GM12892 (cell line): Measurements from ENCODE around the gene TYW3.
"Not testable (repeated sequence)": the region's sequence is repeated elsewhere in the genome, so short reads cannot be mapped to it uniquely, and the experiment has no call there.

Source experiments
- DNase-seq: peaks from one replicate; pipeline ENCODE4 v3.0.0; 2011; ENCODE audit not compliant: insufficient read length
- FAIRE-seq: peaks from 2 replicates; lab custom pipeline; 2011; peaks lifted over from hg19 to GRCh38; lab: Jason Lieb, UNC
- POLR2A ChIP-seq: IDR thresholded peaks from 2 replicates; pipeline ENCODE4 v1.6.1; 2011; ENCODE audit warnings: low read depth, low read length, control low read depth
- POLR2AphosphoS5 ChIP-seq: IDR thresholded peaks from 2 replicates; pipeline ENCODE4 v1.6.1; 2011; ENCODE audit warnings: low read depth, low read length, control low read depth
- TAF1 ChIP-seq: IDR thresholded peaks from 2 replicates; pipeline ENCODE4 v1.6.1; 2011; ENCODE audit warnings: low read depth, mild to moderate bottlenecking, control low read depth, low read length, borderline replicate concordance

TYW3 gene

DNA sequence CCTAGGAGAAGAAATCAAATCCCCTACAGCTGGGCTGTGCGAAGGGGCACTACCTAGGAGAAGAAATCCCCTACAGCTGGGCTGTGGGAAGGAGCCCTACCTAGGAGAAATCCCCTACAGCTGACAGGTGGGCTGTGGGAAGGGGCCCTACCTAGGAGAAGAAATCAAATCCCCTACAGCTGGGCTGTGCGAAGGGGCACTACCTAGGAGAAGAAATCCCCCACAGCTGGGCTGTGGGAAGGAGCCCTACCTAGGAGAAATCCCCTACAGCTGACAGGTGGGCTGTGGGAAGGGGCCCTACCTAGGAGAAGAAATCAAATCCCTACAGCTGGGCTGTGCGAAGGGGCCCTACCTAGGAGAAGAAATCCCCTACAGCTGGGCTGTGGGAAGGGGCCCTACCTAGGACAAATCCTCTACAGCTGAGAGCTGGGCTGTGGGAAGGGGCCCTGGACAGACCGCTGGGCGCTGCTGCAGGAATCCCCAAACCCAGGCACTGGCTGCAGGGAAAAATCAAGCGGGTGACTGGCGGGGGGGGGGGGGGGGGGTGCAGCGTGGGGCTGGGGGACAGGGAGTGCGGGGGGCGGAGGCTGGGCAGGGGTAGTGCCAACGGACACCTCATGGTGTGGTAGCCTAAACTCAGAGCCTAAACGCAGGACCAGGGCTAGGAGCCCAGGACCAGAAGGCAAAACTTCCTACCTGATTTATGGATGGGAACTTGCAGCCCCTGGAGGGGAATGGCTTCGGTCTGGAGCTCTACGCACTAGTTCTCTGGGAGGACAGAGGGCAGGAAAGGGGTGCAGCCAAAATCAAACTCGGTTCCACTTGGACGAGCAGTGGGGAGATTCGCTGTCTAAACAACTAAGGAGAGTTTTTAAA is 643 bp upstream of the TYW3 start:
- DNase-seq (peak; percentile 14), FAIRE-seq (peak; percentile 80)
- peak; percentile 36; the same call in 1 of the 2 replicates for TF ChIP-seq POLR2AphosphoS5

DNA sequence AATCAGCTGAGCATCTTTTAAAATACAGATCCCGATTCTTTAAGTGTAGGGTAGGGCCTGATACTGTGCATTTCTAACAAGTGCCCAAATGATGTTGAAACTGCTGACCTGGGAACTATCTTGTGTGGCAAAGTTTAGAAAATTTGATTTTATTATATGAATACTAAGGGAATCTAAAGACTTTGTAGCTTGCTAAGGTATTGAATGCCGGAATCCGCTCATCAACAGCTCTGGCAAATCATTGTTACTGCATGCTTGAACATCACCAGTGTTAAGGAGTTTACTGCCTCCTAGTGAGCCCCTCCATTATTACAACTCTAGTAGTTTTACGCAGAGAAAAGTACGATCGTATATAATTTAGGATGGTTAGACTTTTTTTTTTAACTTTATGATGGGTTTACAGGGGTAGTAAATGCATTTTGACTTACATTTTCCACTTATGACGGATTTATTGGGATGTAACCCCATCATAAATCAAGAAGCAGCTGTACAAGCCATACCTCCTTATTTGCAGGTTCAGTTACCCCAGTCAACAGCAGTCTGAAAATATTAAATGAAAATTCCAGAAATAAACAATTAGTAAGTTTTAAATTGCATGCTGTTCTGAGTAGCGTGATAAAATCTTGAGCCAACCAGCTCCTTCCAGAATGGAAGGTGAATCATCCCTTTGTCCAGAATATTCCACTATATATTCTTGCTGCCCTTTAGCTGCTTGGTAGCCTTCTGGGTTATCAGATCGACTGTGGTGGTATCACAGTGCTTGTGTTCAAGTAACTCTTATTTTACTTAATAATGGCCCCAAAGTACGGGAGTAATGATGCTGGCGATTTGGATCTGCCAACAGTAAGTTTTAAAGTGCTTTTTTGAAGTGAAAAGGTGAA is 892 bp downstream of the TYW3 start:
- TF ChIP-seq POLR2A (no peak), POLR2AphosphoS5 (no peak), TAF1 (no peak)
- FAIRE-seq (peak; percentile 86), DNase-seq (no peak)

DNA sequence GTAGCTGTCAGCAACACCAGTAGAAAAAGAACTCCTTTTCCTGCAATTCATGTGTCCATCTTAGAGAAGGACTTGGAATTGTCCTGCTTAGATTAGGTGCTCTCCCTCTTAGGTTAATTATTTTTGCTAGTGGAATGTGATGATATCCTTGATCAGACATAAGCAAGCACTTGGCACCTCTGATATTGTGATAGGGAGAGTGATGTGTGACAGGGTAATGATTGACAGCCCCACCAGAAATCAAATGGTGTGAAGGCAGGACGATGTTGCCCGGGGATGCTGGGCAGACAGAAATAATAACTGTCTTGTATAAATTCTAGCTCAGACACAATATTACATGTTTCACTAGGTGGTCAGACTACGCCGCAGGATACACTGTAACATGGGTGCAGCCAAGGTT is 4.4 kb downstream of the TYW3 start:
- no peak for DNase-seq
- TF ChIP-seq POLR2AphosphoS5 (no peak), POLR2A (no peak), TAF1 (no peak)

DNA sequence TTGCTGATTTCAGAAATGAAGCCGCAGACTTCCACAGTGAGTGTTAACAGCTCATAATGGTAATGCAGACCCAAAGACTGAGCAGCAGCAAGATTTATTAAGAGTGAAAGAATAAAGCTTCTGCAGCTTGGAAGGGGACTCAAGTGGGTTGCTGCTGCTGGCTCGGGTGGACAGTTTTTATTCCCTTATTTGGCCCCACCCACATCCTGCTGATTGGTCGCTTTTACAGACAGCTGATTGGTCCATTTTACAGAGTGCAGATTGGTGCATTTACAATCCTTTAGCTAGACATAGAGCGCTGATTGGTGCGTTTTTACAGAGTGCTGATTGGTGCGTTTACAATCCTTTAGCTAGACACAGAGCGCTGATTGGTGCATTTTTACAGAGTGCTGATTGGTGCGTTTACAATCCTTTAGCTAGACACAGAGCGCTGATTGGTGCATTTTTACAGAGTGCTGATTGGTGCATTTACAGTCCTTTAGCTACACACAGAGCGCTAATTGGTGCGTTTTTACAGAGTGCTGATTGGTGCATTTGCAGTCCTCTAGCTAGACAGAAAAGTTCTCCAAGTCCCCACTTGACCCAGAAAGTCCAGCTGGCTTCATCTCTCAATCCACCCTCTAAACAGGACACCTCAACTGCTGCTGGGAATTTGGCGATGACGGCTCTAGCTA is 7.5 kb downstream of the TYW3 start:
- not testable (repeated sequence) for DNase-seq, FAIRE-seq

More for the DNA sequence above, 4.4 kb downstream of the TYW3 start:
- no peak for FAIRE-seq

DNA sequence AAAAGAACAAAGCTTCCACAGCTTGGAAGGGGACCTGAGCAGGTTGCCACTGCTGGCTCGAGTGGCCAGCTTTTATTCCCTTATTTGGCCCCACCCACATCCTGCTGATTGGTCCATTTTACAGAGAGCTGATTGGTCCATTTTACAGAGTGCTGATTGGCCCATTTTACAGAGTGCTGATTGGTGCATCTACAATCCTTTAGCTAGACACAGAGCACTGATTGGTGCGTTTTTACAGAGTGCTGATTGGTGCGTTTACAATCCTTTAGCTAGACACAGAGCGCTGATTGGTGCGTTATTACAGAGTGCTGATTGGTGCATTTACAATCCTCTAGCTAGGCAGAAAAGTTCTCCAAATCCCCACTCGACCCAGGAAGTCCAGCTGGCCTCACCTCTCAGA is 12.3 kb downstream of the TYW3 start:
- FAIRE-seq, DNase-seq: not testable (repeated sequence)

DNA sequence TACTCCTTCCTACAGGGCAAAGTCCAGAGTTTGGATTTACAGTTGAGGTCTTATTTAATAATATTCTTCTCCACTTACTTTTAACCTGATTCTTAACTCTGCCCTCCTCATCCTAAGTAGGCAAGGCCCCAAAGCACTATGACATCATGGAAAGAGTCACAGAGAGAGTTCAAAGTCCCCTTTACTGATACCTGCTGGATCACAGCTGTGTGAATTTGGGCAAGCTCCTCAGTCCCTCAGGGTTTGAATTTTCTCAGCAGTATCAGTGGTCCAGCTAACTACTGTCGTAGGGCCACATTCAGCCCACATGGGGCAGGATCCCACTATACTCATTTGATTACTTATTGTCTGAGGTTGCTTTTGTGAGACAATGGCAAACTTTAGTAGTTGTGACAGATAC is 16.0 kb downstream of the TYW3 start:
- TF ChIP-seq POLR2AphosphoS5 (no peak), TAF1 (no peak), POLR2A (no peak)
- FAIRE-seq (no peak), DNase-seq (no peak)

DNA sequence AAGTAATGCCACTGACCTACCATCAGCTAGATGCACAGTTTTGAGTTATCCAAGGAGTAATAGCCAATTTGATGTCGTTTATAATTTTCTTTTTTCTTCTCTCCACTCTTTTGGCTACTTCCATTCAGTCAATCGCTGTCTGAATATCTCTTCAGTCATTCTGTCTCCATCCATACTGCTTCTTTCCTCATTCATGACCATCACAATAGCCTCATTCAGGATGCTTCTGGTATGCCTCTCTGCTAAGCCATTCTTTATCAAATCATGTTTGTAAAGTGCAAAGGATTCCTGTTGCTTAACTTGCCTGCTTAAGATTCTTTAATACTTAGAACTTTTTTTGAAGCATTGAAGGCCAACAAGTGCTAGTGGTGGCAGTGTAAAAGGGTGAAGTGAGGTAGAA is 20.2 kb downstream of the TYW3 start:
- TF ChIP-seq POLR2A (no peak), TAF1 (no peak), POLR2AphosphoS5 (no peak)

DNA sequence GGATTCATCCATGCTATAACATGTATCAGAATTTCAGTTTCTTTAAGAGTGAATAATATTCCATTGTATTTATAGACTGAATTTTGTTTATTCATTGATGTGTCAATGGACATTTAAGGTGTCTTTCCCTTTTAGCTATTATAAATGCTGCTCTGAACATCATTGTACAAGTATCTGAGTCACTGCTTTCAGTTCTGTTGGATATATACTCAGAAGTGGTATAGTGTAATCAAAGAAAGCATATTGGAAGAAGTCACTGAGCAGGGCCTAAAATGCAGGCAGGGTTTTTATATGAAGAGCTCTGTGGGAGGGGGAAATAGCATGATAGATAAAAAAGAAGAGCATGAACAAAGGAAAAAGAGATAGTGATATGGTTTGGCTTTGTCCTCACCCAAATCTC is 22.5 kb downstream of the TYW3 start:
- TF ChIP-seq POLR2A (no peak), POLR2AphosphoS5 (no peak), TAF1 (no peak)

More for the DNA sequence above, 20.2 kb downstream of the TYW3 start:
- FAIRE-seq (no peak), DNase-seq (no peak)

DNA sequence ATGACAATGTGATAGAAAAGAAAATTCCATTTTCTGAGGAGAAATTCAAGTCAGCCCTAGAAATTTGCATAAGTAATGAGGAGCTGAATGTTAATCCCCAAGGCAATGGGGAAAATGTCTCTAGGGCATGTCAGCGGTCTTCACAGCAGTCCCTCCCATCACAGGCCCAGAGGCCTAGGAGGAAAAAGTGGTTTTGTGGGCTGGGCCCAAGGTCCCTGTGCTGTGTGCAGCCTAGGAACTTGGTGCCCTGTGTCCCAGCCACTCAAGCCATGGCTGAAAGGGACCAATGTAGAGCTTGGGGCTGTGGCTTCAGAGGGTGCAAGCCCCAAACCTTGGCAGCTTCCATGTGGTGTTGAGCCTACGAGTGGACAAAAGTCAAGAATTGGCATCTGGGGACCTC is 23.7 kb downstream of the TYW3 start:
- not testable (repeated sequence) for DNase-seq, FAIRE-seq

More for the DNA sequence above, 22.5 kb downstream of the TYW3 start:
- no peak for DNase-seq
- no peak for FAIRE-seq

DNA sequence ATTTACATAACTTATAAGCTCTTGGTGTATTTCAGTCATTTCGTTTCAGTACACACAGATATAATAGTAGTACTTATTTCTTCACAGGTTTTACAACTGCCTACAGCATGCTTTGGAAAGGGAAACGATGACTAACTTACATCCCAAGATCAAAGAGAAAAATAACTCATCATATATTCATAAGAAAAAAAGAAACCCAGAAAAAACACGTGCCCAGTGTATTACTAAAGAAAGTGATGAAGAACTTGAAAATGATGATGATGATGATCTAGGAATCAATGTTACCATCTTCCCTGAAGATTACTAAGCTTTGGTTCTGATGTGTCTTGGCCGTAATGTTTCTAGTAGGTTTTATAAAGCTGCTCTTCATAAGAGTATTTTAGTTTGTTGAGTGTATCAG is 30.9 kb downstream of the TYW3 start:
- DNase-seq, result no peak
- no peak for FAIRE-seq

DNA sequence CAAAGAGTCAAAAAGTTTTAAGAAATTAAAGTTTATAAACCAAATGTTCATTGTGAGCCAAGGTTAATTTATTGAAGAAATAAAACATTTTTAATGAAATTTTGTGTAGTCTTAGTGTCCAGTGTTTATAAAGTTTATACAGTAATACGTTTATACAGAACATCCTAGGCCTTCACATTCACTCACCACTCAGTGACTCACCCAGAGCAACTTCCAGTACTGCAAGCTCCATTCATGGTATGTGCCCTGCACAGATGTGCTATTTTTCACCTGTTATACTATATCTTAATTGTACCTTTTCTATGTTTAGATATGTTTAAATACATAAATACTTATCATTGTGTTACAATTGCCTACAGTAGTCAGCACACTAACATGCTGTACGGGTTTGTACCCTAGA is 33.6 kb downstream of the TYW3 start:
- TF ChIP-seq POLR2A, result no peak
- TF ChIP-seq TAF1, result no peak
- no peak for TF ChIP-seq POLR2AphosphoS5
- DNase-seq (no peak), FAIRE-seq (no peak)

More for the DNA sequence above, 30.9 kb downstream of the TYW3 start:
- TF ChIP-seq POLR2AphosphoS5 (no peak), POLR2A (no peak), TAF1 (no peak)

DNA sequence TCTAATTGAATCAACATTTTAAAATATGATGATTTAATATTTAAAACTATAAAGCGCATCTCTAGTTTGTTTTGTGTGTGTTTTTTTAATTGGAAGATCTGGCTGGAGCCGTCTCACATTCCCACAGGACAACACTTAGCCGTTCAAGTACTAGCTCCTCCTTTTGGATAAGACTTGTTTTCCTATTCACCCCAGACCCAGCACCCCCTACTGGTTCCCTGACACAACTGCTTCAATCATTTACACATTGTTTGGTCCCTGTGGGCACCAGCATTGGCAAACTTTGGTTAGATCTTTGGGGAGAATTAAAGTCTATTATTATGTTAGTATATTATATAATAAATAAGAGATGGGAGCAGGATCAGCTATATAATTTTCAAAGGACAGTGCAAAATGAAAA is 34.5 kb downstream of the TYW3 start:
- FAIRE-seq (no peak), DNase-seq (no peak)
- no peak for TF ChIP-seq POLR2A
- TF ChIP-seq TAF1, result no peak
